ENCODE measurements around the gene COL27A1. TPM values are rescaled to one million over a fixed set of nuclear protein-coding genes. Genes with fewer than 3 reads are reported as not detected.

COL27A1 gene
- total and polyA plus RNA-seq, 12 donors: 3.1 to 35.8 (median 5.1) TPM

GRCh38 chr9:114170771-114171461, 15.6 kb downstream of the COL27A1 start:
- no peaks in the 10 kb centered on the region for H3K9me3 ChIP-seq
- no peaks in the 10 kb centered on the region for H3K27me3 ChIP-seq
- H3K4me1 ChIP-seq: peaks cover 12 to 64% (median 27%) of the 10 kb centered on the region in 9 donors
- no peak overlapping the region for H3K4me3 ChIP-seq
- intact Hi-C loops (cut with DNase I): no loop called here
- ATAC-seq (no peak), DNase-seq (no peak)
- peaks cover 0 to 12% (median 0%) of the 10 kb centered on the region in 9 donors for H3K36me3 ChIP-seq
- TF ChIP-seq CTCF (IDR thresholded peaks at IDR 0.05): no peak
- 91 to 92% methylated on average over 11 of the region's 11 CpGs for WGBS, 2 donors
- H3K27ac ChIP-seq: peak overlapping the region in 1 of 10 donors; percentile 40

- no peaks in the 10 kb centered on the region for H3K9me3 ChIP-seq
- no peak overlapping the region for H3K27ac ChIP-seq
- H3K4me3 ChIP-seq: no peak overlapping the region
- 96 to 98% methylated on average over 7 of the region's 7 CpGs for WGBS, 2 donors
- ATAC-seq (no peak), DNase-seq (no peak)
- intact Hi-C loops (cut with DNase I): no loop called here
- no peaks in the 10 kb centered on the region for H3K27me3 ChIP-seq
- peaks cover 0 to 12% (median 0%) of the 10 kb centered on the region in 9 donors for H3K36me3 ChIP-seq
- H3K4me1 ChIP-seq: peaks cover 12 to 68% (median 32%) of the 10 kb centered on the region in 9 donors
- TF ChIP-seq CTCF (IDR thresholded peaks at IDR 0.05): no peak
Observed at GRCh38 chr9:114171500-114171899, 16.2 kb downstream of the COL27A1 start.

GRCh38 chr9:114172981-114173833, 17.9 kb downstream of the COL27A1 start:
- Histone ChIP-seq H3K9me3 (no peaks in the 10 kb centered on the region), H3K36me3 (peaks cover 0 to 7% (median 0%) of the 10 kb centered on the region in 9 donors), H3K27me3 (no peaks in the 10 kb centered on the region), H3K27ac (peak overlapping the region in 4 of 10 donors; percentile 5 to 37 (median 23)), H3K4me3 (no peak overlapping the region), H3K4me1 (peaks cover 18 to 81% (median 49%) of the 10 kb centered on the region in 9 donors)
- ATAC-seq (peak in 7 of 8 donors; percentile 15 to 34 (median 27)), DNase-seq (peak in 1 of 2 donors; percentile 38)
- intact Hi-C loops (cut with DNase I): no loop called here
- no peak for TF ChIP-seq CTCF (IDR thresholded peaks at IDR 0.05)
- WGBS, 2 donors: 61 to 68% methylated on average over 20 of the region's 20 CpGs

GRCh38 chr9:114174557-114174875, 19.2 kb downstream of the COL27A1 start:
- H3K36me3 ChIP-seq: no peaks in the 10 kb centered on the region
- TF ChIP-seq CTCF (IDR thresholded peaks at IDR 0.05): no peak
- H3K9me3 ChIP-seq: no peaks in the 10 kb centered on the region
- 61 to 90% methylated on average over 3 of the region's 3 CpGs for WGBS, 2 donors
- H3K4me3 ChIP-seq: no peak overlapping the region
- H3K4me1 ChIP-seq: peaks cover 22 to 85% (median 58%) of the 10 kb centered on the region in 9 donors
- peak overlapping the region in 9 of 10 donors; percentile 3 to 91 (median 73) for H3K27ac ChIP-seq
- intact Hi-C loops (cut with DNase I): no loop called here
- ATAC-seq (no peak), DNase-seq (no peak)
- H3K27me3 ChIP-seq: no peaks in the 10 kb centered on the region

Data from heart right ventricle (tissue), 16 donors.